D721Med (cell line): ENCODE data around the gene CASP9.

Experiments used
- DNase-seq: peaks from one replicate; pipeline ENCODE4 v3.0.0; 2011; ENCODE audit warnings: low spot score; ENCODE audit not compliant: insufficient read length
- FAIRE-seq: peaks from 2 replicates; lab custom pipeline; 2011; peaks lifted over from hg19 to GRCh38; lab: Jason Lieb, UNC
- CTCF ChIP-seq: IDR thresholded peaks from 2 replicates; pipeline ENCODE4 v1.5.1; 2012; ENCODE audit warnings: mild to moderate bottlenecking, control low read depth; ENCODE audit not compliant: insufficient read depth; ENCODE audit errors: missing control alignments

Gene CASP9

GRCh38 chr1:15453734-15454133, 70.3 kb downstream of the CASP9 start:
- DNase-seq (no peak), FAIRE-seq (no peak)
- no peak for TF ChIP-seq CTCF

DNA sequence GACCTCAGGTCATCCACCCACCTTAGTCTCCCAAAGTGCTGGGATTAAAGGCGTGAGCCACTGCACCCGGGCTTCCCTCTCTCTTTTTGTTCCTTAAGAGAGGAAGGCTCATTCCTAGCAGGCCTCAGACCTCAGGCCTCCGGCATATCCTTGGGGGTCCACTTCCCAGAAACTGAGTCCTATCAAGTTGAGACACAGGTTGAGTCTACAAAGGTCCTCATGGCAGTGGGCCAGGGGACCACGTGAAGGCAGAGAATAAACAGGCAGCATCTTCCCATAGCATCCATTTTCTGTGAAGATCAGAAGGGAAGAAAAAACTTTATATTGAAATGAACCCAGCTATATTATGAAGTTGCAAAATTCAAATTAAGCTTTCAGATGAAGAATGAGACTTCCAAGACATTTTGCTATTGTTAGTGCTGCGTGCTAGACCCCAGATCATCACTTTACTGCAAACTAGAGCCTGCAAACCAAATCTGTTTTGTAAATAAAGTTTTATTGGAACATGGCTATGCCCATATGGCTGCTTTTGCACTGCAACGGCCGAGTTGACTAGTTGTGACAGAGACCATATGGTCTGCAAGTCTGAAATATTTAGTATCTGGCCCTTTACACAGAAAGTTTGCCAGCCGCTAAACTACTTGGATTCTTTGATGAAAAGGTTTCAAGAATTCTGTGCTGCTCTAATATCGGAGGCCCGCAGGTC, 71.0 kb downstream of the CASP9 start:
- TF ChIP-seq CTCF: no peak
- no peak for FAIRE-seq
- DNase-seq: no peak

DNA sequence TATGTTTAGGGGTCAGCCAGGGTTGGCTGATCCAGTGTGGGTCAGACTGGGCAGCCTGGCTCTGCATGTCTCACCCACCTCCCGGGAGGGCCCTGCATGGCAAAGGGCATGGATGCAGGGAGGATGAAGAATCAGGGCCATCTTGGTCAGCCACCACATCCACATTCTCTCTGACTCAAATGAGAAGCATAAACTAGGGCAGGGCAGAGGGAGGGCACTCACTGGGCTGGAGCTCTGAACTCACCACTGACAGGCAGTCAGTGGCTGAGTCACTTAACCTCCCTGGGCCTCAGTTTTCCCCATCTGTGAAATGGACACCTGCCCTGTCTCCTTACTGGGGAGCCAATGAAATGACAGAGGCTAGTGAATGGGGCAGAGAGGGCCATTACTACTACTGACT, 71.8 kb downstream of the CASP9 start:
- DNase-seq: no peak
- no peak for TF ChIP-seq CTCF
- FAIRE-seq: no peak

DNA sequence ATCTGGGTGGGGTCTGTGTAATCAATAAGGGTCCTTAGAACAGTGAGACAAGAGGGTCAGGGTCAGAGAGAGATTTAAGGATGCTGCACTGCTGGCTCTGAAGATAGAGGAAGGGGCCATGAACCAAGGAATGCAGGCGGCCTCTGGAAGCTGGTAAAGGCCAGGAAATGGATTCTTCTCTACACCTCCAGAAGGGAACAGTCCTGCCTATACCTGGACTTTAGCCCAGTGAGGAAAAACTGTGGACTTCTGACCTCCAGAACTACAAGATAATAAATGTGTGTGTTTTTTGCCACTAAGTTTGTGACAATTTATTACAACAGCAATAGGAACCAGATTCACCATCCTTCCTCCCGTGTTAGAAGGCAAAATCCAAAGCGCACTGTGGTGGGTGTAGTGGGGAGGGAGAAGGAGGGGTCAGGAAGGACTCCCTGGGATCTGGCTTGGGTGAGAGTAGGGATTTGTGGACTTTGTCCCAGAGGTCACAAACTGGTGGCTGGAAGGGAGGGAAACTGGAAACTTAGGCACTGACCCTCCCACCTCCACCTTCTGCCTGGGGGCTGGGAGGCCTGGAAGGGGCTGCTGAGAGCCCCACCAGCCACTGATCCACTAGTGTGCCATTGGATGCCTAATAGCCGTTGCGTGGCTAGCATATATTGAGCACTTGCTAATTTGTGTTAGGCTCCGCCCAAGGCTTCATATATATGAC, 72.8 kb downstream of the CASP9 start:
- no peak for TF ChIP-seq CTCF
- FAIRE-seq (no peak), DNase-seq (no peak)

DNA sequence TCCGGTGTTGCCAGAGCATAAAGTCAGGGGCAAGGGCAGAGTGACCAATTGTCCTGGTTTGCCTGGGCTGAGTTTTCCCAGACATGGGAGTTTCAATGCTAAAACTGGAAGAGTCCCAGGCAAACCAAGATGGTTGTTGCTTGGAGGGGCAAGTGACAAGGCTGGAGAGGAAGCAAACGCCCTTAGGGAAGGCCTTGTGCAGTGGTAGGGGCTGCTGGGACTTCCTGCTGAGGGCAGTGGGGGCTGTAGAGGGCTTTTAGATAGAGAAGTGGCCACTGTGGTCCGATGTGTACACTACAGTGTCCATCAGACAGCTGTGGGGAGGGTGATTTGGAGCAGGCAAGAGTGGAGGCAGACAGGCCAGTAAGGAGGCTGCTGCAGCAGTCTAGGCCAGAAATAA, 74.4 kb downstream of the CASP9 start:
- FAIRE-seq (no peak), DNase-seq (no peak)
- TF ChIP-seq CTCF: no peak

DNA sequence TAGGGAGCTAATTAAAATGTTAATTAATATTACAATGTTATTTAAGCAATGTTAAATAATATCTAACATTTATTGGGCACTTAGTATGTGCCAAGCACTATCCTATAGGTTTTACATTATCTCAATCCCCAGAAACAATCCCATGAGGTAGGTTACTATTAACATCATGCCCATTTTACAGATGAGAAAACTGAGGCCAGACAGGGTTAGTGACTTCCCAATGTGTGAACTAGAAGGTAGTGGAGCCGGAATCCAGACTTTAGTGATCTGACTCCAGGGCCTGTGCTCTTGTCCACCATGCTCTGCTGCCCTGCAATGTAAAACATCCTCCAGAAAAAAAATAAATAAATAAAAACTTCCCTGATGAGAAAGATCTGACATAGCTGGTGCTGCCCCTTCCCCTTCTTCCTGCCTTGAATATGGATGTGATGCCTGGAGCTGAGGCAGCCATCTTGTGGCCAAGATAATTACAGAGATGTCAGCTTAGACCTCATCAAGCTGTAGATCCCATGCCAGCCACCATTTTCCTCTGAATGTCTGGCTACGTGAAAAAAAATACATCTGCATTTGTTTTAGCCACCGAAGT, 75.0 kb downstream of the CASP9 start:
- TF ChIP-seq CTCF: no peak
- FAIRE-seq: no peak
- DNase-seq: no peak

GRCh38 chr1:15446212-15446611, 77.8 kb downstream of the CASP9 start:
- TF ChIP-seq CTCF: no peak
- no peak for DNase-seq
- FAIRE-seq: no peak
